Nephron progenitor cell (in vitro differentiated cells): Measurements from ENCODE around the gene DHRSX.
"Not testable (repeated sequence)": the region's sequence is repeated elsewhere in the genome, so short reads cannot be mapped to it uniquely, and the experiment has no call there.

Experiments used
- DNase-seq: peaks from one replicate; pipeline ENCODE4 v3.0.0; 2021
- H3K27ac Mint-ChIP-seq: 2 replicates; pipeline ENCODE4 v1.8.0; 2021; ENCODE audit warnings: mild to moderate bottlenecking, moderate library complexity, mixed read lengths
- H3K27me3 Mint-ChIP-seq: 2 replicates; pipeline ENCODE4 v1.8.0; 2021; ENCODE audit warnings: mild to moderate bottlenecking, low read depth, mixed read lengths; ENCODE audit not compliant: poor library complexity
- H3K36me3 Mint-ChIP-seq: 2 replicates; pipeline ENCODE4 v1.8.0; 2021; ENCODE audit warnings: low read depth, mixed read lengths
- H3K4me1 Mint-ChIP-seq: 2 replicates; pipeline ENCODE4 v1.8.0; 2021; ENCODE audit warnings: mixed read lengths
- H3K4me3 Mint-ChIP-seq: 2 replicates; pipeline ENCODE4 v1.8.0; 2021; ENCODE audit warnings: mild to moderate bottlenecking, moderate library complexity, mixed read lengths
- H3K9me3 Mint-ChIP-seq: 2 replicates; pipeline ENCODE4 v1.8.0; 2021; ENCODE audit warnings: mild to moderate bottlenecking, moderate library complexity, mixed read lengths
- TF ChIP-seq, protein P1 (sequence below): fragments of 200-600 bp; sonication (generic); IDR thresholded peaks from 2 replicates; pipeline ENCODE4 v1.5.0; 2021; ENCODE audit warnings: antibody characterized with exemption

DHRSX gene

DNA sequence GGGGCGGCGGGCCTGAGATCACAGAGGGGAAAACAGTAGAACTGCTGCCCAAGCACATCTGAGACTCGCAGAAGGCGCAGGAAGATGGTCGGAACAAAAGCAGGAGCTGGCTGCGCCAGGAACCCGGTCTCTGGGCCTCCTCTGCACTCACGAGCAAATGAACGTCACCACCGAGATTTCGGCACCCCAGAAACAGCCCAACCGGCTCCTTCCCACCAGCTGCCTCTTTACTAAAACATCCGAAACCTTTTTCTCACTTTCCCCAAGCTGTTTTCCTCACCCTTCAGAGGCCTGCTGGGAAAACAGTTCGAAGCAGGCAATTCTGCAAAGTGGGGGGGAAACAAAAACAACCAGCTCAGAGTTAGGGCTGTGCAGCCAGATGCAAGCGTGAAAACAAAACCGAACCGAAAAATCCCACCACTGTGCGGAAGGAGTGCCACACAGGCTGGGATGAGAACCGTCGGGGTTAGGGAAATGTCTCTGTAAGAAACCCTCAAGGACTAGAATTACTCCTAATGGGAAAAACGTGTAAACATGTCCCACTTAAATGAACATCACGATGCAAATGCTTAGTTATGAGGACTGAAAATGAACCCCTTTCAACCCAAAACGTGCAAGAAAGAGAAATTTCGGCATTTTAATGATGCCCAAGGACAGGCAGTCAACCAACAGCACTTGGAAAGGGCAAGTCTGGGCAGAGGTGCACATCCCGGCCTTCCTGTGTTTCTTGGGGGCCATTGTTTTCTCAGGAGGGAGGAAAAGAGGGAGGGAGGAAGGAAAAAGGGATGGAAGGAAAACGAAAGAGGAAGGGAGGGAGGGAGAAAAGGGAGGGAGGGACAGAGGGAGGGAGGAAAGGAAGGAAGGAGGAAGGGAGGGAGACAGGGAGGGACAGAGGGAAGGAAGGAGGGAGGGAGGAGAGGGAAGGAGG, 15.8 kb downstream of the DHRSX start:
- peak overlapping the region; percentile 97 for H3K27ac Mint-ChIP-seq
- H3K4me3 Mint-ChIP-seq = peak overlapping the region; percentile 45
- DNase-seq = no peak
- H3K36me3 Mint-ChIP-seq = peaks cover 44% of the 10 kb centered on the region
- H3K27me3 Mint-ChIP-seq = no peaks in the 10 kb centered on the region
- TF ChIP-seq, protein P1, sequence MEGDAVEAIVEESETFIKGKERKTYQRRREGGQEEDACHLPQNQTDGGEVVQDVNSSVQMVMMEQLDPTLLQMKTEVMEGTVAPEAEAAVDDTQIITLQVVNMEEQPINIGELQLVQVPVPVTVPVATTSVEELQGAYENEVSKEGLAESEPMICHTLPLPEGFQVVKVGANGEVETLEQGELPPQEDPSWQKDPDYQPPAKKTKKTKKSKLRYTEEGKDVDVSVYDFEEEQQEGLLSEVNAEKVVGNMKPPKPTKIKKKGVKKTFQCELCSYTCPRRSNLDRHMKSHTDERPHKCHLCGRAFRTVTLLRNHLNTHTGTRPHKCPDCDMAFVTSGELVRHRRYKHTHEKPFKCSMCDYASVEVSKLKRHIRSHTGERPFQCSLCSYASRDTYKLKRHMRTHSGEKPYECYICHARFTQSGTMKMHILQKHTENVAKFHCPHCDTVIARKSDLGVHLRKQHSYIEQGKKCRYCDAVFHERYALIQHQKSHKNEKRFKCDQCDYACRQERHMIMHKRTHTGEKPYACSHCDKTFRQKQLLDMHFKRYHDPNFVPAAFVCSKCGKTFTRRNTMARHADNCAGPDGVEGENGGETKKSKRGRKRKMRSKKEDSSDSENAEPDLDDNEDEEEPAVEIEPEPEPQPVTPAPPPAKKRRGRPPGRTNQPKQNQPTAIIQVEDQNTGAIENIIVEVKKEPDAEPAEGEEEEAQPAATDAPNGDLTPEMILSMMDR = no peak
- peaks cover 41% of the 10 kb centered on the region for H3K4me1 Mint-ChIP-seq
- peaks cover 4% of the 10 kb centered on the region for H3K9me3 Mint-ChIP-seq

DNA sequence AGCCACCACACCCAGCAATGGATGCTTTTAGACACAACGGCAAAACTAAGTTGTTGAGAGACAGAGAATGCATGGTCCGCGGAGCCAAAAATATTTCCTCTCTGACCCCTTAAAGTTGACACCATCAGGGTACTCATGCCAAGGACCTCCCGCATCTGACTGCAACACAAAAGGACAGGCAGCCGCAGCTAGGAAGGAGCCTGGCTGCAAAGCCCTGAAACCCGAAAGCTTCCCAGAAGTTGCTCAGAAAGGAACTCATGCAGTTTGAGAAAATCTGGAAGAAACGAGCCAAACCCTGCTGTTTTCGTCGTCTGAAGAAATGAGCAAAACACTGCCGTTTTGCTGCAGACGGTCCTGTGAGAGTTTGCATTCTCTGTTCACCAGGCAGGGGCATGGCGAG, 16.5 kb downstream of the DHRSX start:
- Mint-ChIP-seq H3K27ac (peak overlapping the region; percentile 97), H3K4me1 (peaks cover 41% of the 10 kb centered on the region), H3K27me3 (no peaks in the 10 kb centered on the region), H3K4me3 (no peak overlapping the region), H3K9me3 (peaks cover 10% of the 10 kb centered on the region), H3K36me3 (peaks cover 44% of the 10 kb centered on the region)
- DNase-seq = no peak
- TF ChIP-seq, protein P1 = no peak

DNA sequence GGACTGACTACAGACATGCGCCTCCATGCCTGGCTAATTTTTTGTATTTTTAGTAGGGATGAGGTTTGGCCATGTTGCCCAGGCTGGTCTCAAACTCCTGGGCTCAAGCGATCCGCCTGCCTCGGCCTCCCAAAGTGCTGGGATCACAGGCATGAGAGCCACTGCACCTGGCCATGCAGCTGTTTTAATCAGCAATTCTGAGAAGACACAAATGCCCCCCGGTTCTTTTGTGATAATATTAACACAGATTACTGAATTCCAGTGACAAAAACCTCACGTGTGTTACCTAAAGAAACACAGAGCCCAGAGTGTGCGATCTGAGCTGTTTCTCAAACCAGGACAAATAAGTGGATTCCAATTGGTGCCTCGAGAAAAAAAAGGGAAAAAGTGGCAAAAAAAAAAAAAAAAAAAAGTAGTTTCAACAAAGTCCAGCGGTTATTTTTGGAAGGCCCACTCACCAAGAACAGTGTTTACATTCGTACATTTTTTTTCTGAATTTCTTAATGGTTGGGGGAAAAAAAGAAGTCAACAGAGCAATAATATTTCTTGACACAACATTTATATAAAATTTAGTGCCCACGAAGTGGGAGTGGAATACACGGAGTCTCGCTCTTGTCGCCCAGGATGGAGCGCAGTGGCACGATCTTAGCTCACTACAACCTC, 17.2 kb downstream of the DHRSX start:
- Mint-ChIP-seq H3K4me1 (peaks cover 41% of the 10 kb centered on the region), H3K36me3 (peaks cover 42% of the 10 kb centered on the region), H3K4me3 (no peak overlapping the region), H3K9me3 (peaks cover 10% of the 10 kb centered on the region), H3K27me3 (no peaks in the 10 kb centered on the region), H3K27ac (peak overlapping the region; percentile 72)
- DNase-seq = no peak
- TF ChIP-seq, protein P1 = no peak

DNA sequence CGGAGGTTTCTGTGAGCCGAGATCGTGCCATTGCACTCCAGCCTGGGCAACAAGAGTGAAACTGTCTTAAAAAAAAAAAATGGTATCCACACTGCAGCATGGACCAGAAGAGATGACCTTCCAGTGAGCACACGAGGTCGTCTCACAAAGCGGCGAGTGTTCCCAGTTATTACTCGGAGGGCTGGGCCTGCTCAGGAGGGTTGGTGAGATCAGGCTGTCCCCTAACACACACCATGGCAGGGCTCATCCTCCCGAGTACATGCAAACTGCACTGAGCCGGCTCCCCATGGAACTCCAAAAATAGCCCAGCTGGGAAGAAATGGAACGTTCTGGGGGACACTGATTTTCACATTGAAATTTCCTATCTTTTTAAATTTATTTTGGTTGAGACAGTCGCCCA, 19.2 kb downstream of the DHRSX start:
- H3K27me3 Mint-ChIP-seq, DNase-seq, H3K4me3 Mint-ChIP-seq, H3K9me3 Mint-ChIP-seq, H3K27ac Mint-ChIP-seq: not testable (repeated sequence)
- H3K4me1 Mint-ChIP-seq = peaks cover 35% of the 10 kb centered on the region
- peaks cover 29% of the 10 kb centered on the region for H3K36me3 Mint-ChIP-seq

DNA sequence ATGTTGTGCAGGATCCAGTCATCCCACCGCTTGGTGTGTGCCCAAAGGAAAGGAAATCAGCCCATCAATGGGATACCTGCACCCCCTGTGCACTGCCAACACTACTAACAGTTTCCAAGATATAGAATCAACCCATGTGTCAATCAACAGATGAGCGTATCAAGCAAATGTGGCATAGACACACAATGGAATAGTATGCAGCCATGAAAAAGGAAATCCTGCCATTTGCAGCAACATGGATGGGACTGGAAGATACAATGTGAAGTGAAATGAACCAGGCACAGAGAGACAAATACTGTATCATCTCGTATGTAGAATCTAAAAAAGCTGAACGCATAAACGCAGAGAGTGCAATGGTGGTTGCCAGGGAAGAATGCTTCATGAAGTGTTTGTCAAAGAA, 20.8 kb downstream of the DHRSX start:
- H3K4me3 Mint-ChIP-seq, H3K27ac Mint-ChIP-seq, H3K27me3 Mint-ChIP-seq, H3K9me3 Mint-ChIP-seq, DNase-seq: not testable (repeated sequence)
- Mint-ChIP-seq H3K36me3 (peaks cover 30% of the 10 kb centered on the region), H3K4me1 (peaks cover 21% of the 10 kb centered on the region)

DNA sequence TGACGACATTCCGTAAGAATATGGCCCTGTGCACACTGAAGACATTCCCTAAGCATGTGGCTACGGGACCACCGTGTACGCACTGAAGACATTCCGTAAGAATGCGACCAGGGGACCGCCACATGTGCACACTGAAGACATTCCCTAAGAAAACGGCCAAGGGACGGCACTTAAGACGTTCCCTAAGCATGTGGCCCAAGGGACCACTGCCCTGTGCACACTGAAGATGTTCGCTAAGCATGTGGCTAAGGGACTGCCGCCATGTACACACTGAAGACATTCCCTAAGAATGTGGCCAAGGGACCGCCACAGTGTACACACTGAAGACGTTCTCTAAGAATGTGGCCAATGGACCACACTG, 21.4 kb downstream of the DHRSX start:
- Mint-ChIP-seq H3K4me1 (peaks cover 15% of the 10 kb centered on the region), H3K4me3 (no peak overlapping the region), H3K27ac (no peak overlapping the region), H3K9me3 (peaks cover 10% of the 10 kb centered on the region), H3K27me3 (peaks cover 4% of the 10 kb centered on the region), H3K36me3 (peaks cover 30% of the 10 kb centered on the region)
- no peak for DNase-seq
- TF ChIP-seq, protein P1 = no peak
